GM19328 (cell line): ENCODE measurements around the gene ADD3.
A peak's percentile ranks its signal among the peaks of the same experiment; 100 is the strongest.

Experiments
- ATAC-seq: cut with Tn5 transposase; IDR thresholded peaks from one replicate; pipeline ENCODE4 v1.9.1; 2021; ENCODE audit warnings: mild to moderate bottlenecking, moderate library complexity; ENCODE audit not compliant: unreplicated experiment

ADD3 gene

GRCh38 chr10:110061687-110062086 lies 53.9 kb downstream of the ADD3 start:
- no peak for ATAC-seq

DNA sequence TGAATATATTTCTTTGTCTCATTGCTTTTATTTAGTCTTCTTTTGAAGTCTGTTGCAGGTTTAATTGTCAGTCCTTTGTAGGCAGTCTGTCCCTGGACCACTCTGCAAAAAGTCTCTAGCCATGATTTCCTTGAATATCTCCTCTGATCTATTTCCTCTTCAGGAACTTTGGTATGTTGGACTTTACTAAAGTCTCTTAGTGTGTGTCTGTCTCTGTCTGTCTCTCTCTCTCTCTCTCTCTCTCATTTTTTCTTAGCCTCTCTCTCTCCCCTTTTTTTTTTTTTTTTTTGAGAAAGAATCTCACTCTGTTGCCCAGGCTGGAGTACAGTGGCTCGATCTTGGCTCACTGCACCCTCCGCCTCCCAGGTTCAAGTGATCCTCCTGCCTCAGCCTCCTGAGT lies 57.5 kb downstream of the ADD3 start:
- no peak for ATAC-seq

GRCh38 chr10:110067960-110068770 lies 60.4 kb downstream of the ADD3 start:
- ATAC-seq, result peak; percentile 46

DNA sequence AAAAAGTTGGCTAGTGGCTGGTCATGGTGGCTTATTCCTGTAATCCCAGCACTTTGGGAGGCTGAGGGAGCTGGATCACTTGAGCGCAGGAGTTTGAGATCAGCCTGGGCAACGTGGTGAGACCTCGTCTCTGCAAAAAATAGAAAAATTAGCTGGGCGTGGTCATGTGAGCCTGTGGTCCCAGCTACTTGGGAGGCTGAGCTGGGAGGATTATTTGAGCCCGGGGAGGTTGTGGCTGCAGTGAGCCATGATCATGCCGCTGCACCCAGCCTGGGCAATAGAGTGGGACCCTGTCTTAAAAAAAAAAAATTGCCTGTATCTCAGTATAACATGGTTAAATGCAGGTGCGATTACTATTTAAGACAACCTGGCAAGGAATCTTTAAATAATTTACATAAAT lies 61.0 kb downstream of the ADD3 start:
- ATAC-seq, result no peak

DNA sequence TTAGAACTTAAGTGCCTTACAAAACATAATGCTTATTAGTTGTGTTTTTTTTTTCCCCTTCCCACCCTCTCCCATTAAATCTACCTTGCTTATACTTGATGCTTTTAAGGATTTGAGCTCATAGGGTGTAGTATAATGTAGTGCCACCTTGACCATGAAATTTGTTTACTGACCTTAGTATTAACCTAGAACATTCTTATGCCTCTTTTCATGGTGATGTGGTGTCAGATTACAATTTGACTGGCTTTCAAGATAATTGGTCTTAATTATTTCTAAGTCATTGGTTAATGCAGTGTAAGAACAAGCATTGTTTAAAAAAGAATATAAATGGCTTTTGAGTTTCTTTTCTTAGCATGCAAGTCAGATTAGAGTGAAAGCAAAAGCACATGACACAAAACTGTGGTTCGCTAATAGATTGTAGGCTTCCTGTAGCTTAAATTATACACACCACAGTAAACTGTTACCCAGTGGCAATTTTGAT lies 61.8 kb downstream of the ADD3 start:
- ATAC-seq, result peak; percentile 51

- ATAC-seq, result no peak
Observed at GRCh38 chr10:110073896-110074295, 66.1 kb downstream of the ADD3 start.

- ATAC-seq, result no peak
Observed at GRCh38 chr10:110074298-110074697, 66.5 kb downstream of the ADD3 start.

- no peak for ATAC-seq
Observed at GRCh38 chr10:110074758-110075671, 67.2 kb downstream of the ADD3 start.

DNA sequence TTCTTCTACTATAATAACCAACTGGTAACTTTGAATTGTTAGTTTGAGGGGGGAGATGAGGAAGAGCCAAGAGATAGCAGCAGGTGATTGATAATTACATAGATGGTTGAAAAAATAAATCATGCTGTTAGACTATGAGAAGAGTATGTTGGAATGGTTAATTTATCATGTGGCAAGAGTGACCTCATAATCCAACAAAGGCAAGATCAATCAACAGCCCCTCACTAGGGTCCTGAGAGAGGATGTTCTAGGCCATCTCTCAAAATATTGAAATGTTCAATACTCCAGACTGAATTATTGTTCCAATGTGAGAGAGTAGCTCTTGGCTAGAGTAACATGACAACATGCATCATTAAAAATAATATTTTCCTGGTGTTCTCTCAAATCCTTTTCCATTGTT lies 67.9 kb downstream of the ADD3 start:
- no peak for ATAC-seq

- peak; percentile 74 for ATAC-seq
Observed at GRCh38 chr10:110076559-110077318, 69.0 kb downstream of the ADD3 start.

GRCh38 chr10:110077436-110078130 lies 69.8 kb downstream of the ADD3 start:
- no peak for ATAC-seq

- no peak for ATAC-seq
Observed at GRCh38 chr10:110078317-110078716, 70.5 kb downstream of the ADD3 start.

DNA sequence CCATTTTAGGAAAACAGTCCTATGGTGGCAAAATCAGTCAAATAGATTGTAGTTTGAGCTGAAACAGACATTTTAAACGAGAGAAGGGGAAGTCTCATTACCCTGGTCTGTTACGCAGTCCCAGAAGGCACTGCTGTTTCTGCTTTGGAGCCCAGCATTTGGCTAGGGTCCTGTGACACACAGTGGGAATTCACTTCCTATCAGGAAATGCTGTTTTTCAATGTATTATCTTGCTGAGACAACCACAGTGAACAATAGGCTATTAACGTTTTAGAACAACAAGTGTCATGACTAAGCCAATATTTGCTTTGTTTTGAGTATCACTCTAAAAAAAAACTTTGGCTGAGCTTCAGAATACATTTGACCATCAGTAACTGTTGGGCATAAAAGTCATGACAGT lies 74.1 kb downstream of the ADD3 start:
- ATAC-seq, result no peak

- ATAC-seq, result no peak
Observed at GRCh38 chr10:110083884-110084283, 76.1 kb downstream of the ADD3 start.

DNA sequence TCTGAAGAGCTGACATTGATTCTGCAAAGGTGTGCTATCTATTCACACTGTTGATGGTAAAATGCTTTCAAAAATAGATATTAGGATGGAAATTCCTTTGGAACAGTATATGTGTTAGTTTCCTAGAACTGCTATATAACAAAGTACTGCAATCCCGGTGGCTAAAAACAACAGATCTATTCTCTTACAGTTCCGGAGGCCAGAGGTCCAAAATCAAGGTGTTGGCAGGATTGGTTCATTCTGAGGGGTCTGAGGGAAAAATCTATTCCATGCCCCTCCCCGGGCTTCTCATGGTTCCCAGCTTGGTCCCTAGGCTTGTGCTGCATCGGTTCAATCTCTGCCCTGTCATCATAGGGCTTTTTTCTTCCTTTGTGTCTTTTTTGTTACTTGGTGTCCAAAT lies 79.9 kb downstream of the ADD3 start:
- ATAC-seq, result no peak

- ATAC-seq, result no peak
Observed at GRCh38 chr10:110088367-110089104, 80.8 kb downstream of the ADD3 start.

GRCh38 chr10:110091830-110092229 lies 84.0 kb downstream of the ADD3 start:
- ATAC-seq, result no peak

GRCh38 chr10:110093722-110094121 lies 85.9 kb downstream of the ADD3 start:
- no peak for ATAC-seq

DNA sequence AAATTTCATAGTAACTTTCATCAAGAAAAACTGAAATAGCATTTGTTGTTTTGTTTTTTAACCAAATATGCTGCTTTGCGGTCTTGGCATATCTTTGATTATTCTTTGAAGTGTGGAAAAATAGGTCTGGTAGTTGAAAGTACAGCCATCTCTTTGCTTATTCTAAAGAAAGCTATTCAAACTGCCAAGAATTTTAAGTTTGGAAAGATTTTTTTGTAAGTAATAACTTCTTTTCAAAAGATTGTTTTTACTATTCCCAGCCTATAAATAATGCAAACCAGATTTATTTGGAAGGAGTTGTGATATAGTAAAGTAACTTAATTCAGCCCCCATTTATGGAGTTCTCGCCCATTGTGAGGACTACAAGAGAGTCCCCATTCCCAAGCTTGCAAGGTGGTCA lies 87.0 kb downstream of the ADD3 start:
- ATAC-seq, result no peak
